Measurements from ENCODE around the gene GGN.
"Not testable (repeated sequence)": the region's sequence is repeated elsewhere in the genome, so short reads cannot be mapped to it uniquely, and the experiment has no call there.

GGN gene

GRCh38 chr19:38387550-38388348, at the start of gene GGN:
GGN (minus strand) TSS chr19:38388034; CDS start chr19:38387261, 773 bp downstream.
- DNase-seq = peak; percentile 68

GRCh38 chr19:38437295-38437694, 49.5 kb upstream of the GGN start:
- DNase-seq = no peak

- DNase-seq = peak; percentile 16
Measured at GRCh38 chr19:38434549-38435051, 46.8 kb upstream of the GGN start.

- DNase-seq = peak; percentile 75
Measured at GRCh38 chr19:38433268-38433733, 45.5 kb upstream of the GGN start, which contains the start of gene RYR1. RYR1 (plus strand) TSS chr19:38433691; CDS start chr19:38433830, 139 bp downstream.

GRCh38 chr19:38430931-38431330, 43.1 kb upstream of the GGN start:
- DNase-seq = no peak

- no peak for DNase-seq
Measured at GRCh38 chr19:38429811-38430156, 42.0 kb upstream of the GGN start.

GRCh38 chr19:38429055-38429810, 41.4 kb upstream of the GGN start:
- DNase-seq = no peak

GRCh38 chr19:38427035-38427677, 39.3 kb upstream of the GGN start:
- peak; percentile 41 for DNase-seq

GRCh38 chr19:38425810-38426466, 38.1 kb upstream of the GGN start, which contains the start of gene RASGRP4:
RASGRP4 (minus strand) TSS chr19:38426219; CDS start chr19:38426091, 128 bp downstream.
- DNase-seq = no peak

GRCh38 chr19:38425222-38425809, 37.5 kb upstream of the GGN start:
- DNase-seq = no peak

- DNase-seq = no peak
Measured at GRCh38 chr19:38424272-38424671, 36.4 kb upstream of the GGN start.

- no peak for DNase-seq
Measured at GRCh38 chr19:38422438-38422837, 34.6 kb upstream of the GGN start.

GRCh38 chr19:38421856-38422255, 34.0 kb upstream of the GGN start:
- DNase-seq = no peak

- no peak for DNase-seq
Measured at GRCh38 chr19:38420935-38421334, 33.1 kb upstream of the GGN start.

- peak; percentile 84 for DNase-seq
Measured at GRCh38 chr19:38417544-38418506, 30.0 kb upstream of the GGN start.

GRCh38 chr19:38417146-38417543, 29.3 kb upstream of the GGN start:
- no peak for DNase-seq

- no peak for DNase-seq
Measured at GRCh38 chr19:38413416-38413815, 25.6 kb upstream of the GGN start.

GRCh38 chr19:38412961-38413360, 25.1 kb upstream of the GGN start:
- no peak for DNase-seq

- DNase-seq = no peak
Measured at GRCh38 chr19:38412491-38412890, 24.7 kb upstream of the GGN start.

GRCh38 chr19:38411898-38412297, 24.1 kb upstream of the GGN start:
- DNase-seq = not testable (repeated sequence)

All from RPMI8226 (cell line).